GM18498 (cell line): Measurements from ENCODE around the gene COQ4.

Experiments
- ATAC-seq: cut with Tn5 transposase; IDR thresholded peaks from one replicate; pipeline ENCODE4 v1.9.1; 2021; ENCODE audit warnings: mild to moderate bottlenecking, moderate library complexity; ENCODE audit not compliant: unreplicated experiment

Gene COQ4

DNA sequence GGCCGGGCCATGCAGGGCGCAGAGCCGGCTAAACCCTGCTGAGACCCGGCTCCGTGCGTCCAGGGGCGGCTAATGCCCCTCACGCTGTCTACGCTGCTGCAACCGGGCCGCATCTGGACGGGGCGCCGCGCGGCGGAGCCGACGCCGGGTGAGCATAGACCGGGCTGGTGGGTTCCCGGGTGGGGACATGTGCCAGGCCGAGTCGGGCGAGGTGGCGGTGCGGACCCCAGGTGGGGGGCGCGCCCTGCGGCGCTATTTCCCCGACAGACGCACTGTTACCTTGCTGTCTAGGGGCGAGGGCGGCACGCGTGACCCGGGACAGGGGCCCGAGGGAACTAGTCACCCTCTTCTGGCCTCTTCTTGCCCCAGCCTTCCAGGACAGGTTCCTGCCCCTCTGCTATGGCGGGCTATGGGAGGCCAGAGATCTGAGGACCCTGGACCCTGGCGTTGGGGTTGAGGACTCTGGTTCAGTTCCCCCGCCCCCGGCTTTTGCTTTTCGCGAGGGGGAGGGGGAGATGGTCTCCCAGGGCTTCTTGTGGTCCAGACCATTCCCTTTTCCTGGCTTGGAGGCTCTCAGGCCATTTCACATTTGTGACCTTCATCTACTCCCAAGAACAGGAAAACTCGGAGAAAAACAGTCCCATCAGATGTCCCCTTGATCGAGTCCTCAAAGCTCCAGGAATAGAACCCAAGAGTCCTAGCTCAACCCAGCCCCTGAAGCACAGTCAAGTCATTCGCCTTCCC lies 18.2 kb downstream of the COQ4 start:
- ATAC-seq = peak; percentile 43

DNA sequence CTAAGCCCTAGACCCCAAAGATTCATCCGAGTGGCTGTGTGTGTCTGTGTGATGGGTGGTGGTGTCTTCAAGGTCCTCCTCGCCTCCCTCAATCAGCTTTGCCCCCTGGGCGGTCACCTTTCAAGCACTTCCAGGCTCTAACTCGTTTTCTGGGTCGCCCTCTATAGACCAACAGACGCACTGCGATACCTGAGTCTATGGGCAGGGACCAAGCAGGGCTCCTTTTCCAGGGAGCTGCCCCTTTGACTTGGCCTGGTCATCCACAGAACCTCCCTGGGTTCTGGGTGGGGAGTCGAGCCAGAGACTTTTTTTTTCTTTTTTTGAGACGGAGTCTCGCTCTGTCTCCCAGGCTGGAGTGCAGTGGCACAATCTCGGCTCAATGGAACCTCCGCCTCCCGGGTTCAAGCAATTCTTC lies 18.8 kb downstream of the COQ4 start:
- ATAC-seq = peak; percentile 40

DNA sequence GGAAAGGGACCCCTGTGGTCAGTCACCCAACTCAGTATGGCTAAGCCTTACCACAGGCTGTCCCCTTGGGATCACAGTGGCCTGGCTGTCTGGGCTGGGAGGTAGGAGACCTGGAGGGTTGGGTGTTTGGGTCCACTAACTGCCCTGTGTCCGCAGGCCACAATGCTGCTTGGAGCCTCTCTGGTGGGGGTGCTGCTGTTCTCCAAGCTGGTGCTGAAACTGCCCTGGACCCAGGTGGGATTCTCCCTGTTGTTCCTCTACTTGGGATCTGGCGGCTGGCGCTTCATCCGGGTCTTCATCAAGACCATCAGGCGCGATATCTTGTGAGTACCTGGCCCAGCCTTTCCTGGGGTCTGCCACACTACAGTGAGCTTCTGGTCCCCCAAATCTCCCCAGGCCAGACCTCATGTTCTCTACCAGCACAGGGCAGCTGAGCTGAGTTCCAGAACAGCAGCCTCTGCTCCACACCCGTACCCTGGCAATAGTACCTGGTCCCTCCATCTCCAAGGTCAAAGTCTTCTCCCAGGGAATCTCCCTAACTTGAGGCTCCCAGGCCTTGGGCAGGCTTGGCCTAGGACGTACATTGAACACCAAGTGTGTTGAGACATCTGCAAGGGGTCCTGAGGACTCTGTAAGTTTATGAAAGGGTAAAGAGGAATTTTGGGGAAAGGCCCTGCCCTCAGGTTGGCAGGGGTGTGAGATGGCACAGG lies 20.5 kb downstream of the COQ4 start:
- ATAC-seq = no peak

DNA sequence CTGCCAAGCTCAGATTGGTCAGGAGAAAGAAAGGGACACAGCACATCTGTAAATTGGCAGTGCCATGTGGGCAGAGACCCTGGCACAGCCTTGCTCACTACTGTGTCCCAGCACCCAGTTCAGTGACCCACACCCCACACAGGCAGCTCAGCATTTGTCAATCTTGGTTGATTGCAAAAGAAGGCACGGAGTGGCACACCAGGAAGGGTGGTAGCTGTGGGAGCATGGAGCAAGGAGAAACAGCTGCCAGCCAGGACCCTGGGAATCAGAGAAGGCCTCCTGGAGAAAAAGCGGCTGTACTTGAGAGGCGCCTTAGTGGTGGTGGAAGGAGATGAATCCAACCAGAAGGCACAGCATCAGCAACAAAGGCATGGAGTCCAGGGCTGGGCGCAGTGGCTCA lies 21.2 kb downstream of the COQ4 start:
- no peak for ATAC-seq

DNA sequence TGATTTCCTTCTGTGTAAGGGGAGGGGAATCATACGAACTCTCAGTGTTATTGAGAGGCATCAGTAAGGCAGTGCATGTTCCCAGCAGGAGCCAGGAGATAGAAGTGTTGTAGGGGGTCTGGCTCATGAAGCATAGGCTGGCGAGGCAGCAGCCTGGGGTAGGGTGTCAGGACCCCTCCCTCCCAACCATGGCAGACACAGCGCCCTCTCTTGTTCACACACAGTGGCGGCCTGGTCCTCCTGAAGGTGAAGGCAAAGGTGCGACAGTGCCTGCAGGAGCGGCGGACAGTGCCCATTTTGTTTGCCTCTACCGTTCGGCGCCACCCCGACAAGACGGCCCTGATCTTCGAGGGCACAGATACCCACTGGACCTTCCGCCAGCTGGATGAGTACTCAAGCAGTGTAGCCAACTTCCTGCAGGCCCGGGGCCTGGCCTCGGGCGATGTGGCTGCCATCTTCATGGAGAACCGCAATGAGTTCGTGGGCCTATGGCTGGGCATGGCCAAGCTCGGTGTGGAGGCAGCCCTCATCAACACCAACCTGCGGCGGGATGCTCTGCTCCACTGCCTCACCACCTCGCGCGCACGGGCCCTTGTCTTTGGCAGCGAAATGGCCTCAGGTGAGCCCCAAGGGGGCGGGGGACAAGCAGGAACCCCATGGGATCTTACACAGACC lies 22.4 kb downstream of the COQ4 start:
- no peak for ATAC-seq

DNA sequence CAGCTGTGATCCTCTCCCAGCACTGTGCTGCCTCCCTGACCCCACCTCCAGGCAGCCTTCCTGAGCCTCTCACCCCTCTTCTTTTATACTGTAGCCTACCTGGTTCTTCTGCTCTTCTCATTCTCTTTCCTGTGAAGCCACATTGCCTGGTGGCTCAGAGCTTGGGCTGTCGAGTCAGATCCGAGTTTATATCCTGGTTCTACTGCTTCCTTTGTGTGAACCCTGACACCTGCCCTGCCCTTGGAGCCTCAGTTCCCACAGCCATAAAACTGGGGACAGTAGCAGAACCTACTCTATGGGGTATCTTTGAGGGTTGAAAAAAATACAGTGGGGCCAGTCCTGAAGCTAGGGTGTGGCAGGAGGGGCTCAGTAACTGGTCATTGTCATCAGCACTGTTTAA lies 26.5 kb downstream of the COQ4 start:
- ATAC-seq = no peak

DNA sequence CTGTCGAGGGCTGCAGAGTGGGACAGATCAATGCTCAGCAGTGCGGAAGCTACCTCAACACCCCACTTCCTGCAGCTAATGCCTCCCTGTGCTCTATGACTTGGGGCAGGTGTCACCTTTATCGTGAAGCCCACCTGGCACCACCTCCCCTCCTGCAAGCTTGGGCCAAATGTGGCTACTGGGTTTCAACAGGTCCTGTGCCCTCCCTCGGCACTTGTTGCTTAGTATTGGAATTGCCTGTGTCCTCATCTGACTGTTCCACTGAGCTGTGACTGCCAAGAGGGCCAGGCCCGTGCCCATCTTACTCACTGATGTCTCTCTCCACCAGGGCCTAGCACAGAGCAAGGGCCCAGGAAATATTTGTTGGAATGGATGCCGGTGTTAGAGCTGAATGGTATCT lies 27.1 kb downstream of the COQ4 start:
- ATAC-seq = no peak

DNA sequence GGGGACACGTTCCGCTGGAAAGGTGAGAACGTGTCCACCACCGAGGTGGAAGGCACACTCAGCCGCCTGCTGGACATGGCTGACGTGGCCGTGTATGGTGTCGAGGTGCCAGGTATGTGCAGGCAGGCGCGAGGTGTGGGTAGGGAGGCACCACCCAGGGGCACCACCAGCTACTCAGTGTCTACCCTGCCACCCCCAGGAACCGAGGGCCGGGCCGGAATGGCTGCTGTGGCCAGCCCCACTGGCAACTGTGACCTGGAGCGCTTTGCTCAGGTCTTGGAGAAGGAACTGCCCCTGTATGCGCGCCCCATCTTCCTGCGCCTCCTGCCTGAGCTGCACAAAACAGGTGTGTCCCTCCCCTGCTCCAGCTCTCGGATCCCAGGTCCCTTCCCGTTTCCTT lies 32.8 kb downstream of the COQ4 start:
- no peak for ATAC-seq

DNA sequence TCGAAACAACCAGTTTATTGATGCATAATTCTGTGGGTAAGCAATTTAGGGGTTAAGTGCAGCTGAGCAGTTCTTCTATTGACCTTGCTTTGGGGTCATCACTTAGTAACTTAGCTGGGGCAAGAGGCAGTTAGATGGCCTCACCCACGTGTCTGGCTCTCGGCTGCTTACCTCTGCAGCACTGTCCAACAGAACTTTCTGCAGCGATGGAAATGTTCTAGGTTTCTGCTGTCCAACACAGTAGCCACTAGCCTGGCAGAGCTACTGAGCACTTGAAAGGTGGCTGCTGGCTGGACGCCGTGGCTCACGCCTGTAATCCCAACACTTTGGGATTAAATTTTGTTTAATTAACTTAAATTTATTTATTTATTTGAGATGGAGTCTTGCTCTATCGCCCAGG lies 35.5 kb downstream of the COQ4 start:
- ATAC-seq = no peak

DNA sequence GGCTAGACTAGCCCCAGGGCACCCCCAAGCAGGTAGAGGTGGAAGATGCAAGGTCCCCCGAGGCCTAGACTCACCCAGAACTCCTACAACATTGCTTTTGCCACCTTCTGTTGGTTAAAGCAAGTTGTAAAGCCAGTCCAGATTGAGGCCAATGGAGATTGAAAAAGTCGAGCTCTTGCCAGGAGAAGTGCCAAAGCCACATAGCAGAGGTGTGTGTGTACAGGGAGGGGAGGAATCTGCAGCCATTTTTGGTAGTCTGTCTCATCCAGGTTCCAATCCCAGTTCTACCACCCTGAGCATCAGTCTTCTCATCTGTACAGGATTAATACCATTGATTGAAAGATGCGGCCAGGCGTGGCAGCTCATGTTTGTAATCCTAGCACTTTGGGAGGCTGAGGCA lies 36.2 kb downstream of the COQ4 start:
- no peak for ATAC-seq

DNA sequence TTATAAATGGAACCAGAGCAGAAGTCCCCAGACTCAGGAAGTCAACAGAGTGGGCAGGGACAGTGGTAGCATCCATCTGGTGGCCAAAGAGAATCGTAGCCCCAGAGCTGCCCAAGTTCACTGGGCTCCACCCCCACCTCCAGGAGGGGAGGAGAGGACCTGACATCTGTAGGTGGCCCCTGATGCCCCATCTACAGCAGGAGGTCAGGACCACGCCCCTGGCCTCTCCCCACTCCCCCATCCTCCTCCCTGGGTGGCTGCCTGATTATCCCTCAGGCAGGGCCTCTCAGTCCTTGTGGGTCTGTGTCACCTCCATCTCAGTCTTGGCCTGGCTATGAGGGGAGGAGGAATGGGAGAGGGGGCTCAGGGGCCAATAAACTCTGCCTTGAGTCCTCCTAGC lies 38.2 kb downstream of the COQ4 start:
- ATAC-seq = no peak

DNA sequence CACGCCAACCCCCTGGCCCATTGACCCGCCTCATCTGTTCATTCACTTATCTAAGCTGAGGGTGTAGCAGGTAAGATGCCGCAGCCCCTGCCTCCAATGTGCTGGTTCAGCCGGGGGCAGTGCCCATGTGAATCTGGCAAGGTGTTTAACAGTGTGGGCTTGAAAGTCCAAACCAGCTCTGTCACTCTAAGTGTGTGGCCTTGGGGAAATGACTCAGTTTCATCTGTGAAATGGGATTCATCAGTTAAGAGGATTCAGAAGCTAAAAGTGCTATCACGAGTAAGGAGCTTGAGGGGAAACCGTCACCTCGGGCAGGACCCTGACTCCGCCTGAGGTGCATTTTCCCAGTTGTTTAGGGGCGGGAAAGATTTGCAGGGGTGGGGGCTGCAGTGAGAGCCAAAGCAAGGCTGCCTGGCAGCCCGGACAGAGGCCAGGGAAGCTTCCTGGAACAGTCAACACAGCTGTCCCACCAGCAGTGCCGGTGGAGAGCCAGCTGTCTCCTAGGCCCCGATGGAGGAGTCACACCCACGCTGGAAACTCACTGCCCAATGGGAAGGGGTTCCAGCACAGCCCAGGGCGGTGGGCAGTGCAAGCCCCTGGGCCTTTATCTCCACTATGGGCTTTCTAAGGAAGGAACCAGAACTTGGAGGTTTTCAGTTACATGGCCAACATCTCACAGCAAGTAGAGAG lies 38.8 kb downstream of the COQ4 start:
- no peak for ATAC-seq

DNA sequence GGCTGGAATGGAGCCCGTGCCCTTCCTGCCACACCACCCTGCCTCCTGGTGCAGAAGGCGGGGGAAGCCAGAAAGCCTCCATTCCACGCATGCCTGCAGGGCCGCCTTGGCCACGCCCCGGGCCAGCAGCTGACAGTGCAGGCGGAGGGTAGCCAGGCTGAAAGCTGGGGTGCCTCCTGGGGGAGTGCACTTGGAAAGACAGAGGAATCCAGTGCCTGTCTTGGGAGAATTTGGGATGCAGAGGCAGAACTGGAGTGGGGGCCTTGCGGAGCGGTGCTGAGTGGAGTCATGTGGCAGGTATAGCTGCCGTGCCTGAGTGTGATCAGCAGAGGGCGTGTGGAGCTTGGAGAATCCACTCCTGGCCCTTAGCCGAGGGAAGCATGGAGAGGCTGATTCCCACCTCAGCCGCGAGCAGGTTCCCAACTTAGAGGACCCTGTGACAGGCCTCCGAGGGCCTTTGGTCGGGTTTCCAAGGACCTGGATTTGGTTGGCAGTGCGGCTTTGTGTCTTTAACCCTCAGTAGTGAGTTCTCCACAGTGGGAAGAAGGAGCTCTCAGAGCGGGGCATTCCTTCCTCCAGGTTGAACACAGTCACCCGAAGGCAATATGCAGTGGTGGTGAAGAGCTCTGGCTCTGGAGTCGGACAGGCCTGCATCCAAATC lies 39.5 kb downstream of the COQ4 start:
- ATAC-seq = peak; percentile 63

DNA sequence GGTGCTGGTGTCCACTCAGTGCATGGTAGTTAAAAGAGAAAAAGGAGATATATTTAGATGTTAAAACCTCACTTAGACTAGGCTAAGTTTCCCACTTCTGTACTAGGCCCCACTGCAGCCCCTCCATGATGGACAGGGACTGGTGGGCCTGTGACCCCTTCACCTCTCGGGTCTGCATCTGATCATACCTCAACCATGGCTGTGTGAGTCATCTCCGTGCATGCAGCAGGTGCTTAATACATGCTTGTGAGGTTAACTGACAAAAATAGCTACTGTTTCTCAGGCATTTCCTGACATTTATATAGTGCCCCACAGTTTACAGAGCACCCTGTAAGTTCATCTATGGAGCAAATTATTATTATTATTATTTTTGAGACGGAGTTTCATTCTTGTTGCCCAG lies 40.1 kb downstream of the COQ4 start:
- ATAC-seq = no peak

DNA sequence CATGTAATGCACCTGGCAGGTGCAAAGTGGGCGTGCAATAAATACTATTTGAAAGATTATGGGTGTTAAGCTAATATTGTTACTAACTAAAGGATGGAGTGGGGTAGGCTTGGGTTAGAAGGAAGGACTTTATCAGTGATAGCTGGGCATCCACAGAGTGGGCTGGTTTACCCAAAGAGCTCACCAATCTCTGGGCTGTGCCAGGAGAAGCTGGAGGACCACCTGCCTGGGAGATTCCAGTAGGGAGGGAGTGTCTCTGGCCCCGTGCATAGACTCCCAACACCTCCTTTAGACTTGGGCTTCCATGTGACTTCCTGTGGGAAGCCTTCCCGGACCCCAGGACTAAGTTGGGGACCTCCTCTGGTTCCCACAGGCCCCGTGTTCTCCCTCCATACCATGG lies 42.9 kb downstream of the COQ4 start:
- ATAC-seq = no peak

DNA sequence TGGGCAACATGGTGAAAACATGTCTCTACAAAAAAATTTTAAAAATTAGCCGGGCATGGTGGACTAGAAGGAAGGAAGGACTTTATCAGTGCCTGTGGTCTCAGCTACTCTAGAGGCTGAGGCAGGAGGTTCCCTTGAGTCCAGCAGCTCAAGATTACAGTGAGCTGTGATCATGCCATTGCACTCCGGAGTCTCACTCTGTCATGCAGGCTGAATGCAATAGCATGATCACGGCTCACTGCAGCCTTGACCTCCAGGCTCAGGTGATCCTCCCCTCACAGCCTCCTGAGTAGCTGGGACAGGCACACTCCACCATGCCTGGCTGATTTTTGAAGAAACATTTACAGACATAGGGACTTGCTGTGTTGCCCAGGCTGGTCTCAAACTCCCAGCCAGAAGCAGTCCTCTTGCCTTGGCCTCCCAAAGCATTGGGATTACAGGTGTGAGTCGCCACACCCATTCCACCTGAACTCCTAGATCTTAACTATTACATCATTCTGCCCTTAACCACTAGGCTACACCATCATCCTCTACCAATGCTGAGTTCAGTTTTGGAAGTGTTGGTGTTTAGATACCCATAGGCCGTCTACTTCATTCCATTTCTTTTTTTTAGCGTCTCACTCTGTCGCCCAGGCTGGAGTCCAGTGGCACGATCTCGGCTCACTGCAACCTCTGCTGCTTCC lies 46.5 kb downstream of the COQ4 start:
- no peak for ATAC-seq

DNA sequence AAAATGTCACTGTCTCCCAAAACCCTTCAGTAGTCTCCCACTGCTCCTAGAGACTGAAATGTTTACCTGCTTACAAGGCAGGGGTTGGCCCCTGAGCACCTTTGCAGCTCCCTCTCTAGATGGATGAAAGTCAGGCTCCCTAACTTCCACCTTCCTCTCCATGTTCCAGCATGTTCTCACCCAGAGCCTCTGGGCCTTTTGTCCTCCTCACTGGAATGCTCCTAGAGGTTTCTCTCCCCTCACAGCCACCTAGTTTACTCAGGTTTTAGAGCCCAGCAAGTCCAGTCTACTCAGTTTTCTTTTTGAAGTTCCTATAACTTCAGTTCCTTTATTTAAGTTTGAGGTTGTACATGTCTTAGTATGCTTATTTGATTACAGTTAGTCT lies 47.7 kb downstream of the COQ4 start:
- no peak for ATAC-seq

DNA sequence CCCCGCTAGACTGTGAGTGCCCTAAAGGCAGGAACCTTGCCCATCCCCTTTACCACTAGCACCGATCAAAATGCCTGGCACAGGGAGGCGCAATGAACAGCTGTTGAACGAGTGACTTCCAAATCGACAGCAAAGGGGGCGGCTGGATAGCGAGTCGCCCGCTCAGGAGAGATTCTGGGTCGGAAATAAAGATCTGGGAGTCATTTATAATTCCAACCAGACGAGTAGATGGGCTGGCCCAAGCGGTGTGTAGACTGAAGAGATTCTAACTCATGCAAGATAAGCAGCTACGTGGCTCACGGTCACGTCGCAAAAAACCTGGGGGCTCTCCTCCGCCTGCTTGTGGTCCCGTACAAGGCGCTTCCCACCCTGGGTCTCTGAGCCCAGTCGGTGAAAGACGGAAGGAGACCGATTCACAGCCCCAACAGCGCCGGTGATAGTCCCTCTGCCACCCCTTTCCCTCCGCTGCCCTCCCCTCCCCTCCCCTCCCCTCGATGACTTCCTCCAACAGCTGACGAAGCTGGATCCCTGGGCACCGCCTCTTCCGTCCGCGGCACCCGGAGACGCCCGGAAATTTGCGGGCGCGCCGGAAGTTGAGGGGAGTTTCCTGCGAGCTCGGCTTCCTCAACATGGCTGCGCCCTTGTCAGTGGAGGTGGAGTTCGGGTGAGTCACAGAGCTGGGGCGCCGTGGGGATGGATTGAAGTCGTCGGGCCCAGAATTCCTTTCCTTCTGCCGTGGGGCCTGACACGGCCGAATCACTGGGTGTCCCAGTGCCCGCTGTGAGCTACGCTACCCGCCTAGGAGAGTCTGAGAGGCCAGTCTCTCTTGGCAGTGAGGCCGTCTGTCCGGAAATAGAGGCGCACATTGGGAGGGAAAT lies 48.4 kb downstream of the COQ4 start, which contains the start of gene URM1:
TSS of gene URM1 (plus strand) at position 623 of the 878 bp plus-strand sequence. CDS start at position 630, 7 bp downstream.
- peak; percentile 90 for ATAC-seq

DNA sequence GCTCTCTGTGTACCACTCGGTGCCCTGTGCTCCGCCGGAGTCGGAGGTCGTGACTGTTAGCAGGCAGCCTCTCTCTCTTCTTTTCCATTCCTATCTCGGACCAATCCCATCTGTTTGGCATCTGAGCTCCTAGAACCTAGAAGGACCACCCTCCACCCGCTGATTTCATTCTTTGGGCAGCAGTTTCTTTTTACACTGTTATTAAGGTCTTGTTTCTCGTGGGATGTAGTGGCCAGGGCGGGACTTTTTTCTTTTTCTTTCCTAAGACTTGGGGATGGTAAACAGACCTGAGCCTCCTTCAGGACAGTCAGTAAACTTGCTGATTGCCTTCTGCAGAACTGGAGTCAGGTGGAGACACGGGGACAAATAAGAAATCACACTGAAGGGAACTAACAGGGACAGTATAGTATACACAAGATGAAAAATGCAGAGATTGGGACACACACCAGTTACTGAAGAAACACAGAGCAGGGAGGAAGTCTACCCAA lies 49.0 kb downstream of the COQ4 start:
- ATAC-seq = no peak
